VCaP (cell line): ENCODE results near the gene ADD3.

Experiments
- H3K27ac ChIP-seq: fragments of 450-650 bp; 2 replicates; pipeline ENCODE4 v1.5.1; 2017
- CTCF ChIP-seq: fragments of 450-650 bp; conservative IDR thresholded peaks from 2 replicates; pipeline ENCODE4 v1.5.1; 2017; ENCODE audit warnings: mild to moderate bottlenecking, moderate library complexity

ADD3 gene

DNA sequence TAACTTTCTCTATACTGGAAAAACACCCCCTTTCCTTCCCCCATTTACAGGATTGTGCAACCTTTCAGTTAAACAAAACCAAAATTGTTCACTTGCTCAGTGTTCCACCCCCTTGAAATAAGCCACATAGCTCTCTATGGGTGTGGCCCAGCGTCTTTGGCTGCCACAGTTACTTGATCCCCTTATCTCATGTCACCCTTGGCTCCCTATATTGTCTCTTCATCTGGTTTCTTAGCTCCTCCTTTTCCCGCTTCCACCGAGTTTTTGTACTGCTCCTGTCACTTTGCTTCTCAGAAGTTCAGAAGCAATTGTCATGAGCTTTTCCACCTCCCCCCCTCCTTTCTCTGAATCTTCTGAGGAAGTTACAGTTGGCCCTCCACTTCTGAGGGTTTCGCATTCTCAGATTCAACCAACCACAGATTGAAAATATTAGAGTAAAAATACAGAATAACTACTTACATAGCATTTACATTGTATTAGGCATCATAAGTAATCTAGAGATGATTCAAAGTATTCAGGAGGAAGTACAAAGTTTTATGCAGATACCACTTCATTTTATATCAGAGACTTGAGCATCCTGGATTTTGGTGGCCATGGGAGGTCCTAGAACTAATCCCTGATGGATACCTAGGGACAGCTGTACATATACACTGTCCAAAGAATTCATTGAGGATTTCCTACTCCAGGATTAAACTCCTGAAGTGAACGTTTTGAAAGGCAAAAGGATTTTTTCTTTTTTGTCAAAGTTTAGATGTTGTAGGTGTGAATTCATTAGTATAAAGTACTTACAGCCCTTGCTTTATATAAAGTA, 60.4 kb downstream of the ADD3 start:
- H3K27ac ChIP-seq = no peak overlapping the region

GRCh38 chr10:110068780-110069179, 61.0 kb downstream of the ADD3 start:
- H3K27ac ChIP-seq = no peak overlapping the region
- TF ChIP-seq CTCF = no peak

More for the DNA sequence above, 60.4 kb downstream of the ADD3 start:
- TF ChIP-seq CTCF = no peak

GRCh38 chr10:110069502-110069982, 61.8 kb downstream of the ADD3 start:
- no peak overlapping the region for H3K27ac ChIP-seq
- no peak for TF ChIP-seq CTCF

GRCh38 chr10:110073896-110074295, 66.1 kb downstream of the ADD3 start:
- no peak overlapping the region for H3K27ac ChIP-seq
- TF ChIP-seq CTCF = no peak

GRCh38 chr10:110074298-110074697, 66.5 kb downstream of the ADD3 start:
- TF ChIP-seq CTCF = no peak
- H3K27ac ChIP-seq = no peak overlapping the region

GRCh38 chr10:110074758-110075671, 67.2 kb downstream of the ADD3 start:
- TF ChIP-seq CTCF = no peak
- H3K27ac ChIP-seq = no peak overlapping the region

- H3K27ac ChIP-seq = no peak overlapping the region
- TF ChIP-seq CTCF = no peak
These were observed 67.9 kb downstream of the ADD3 start for GRCh38 chr10:110075686-110076085.
